Transverse colon (tissue), 4 donors: Measurements from ENCODE around the gene ADAMTS14.

Experiments
- EP300 ChIP-seq: sonication (generic); formaldehyde crosslinking; IDR thresholded peaks from one replicate; pipeline ENCODE4 v1.6.1; 2017; ENCODE audit warnings: antibody characterized with exemption, low read depth
- POLR2A ChIP-seq: fragments of 450-650 bp; IDR thresholded peaks from one replicate; pipeline ENCODE4 v1.6.1; 2016; ENCODE audit warnings: antibody characterized with exemption, mild to moderate bottlenecking, moderate library complexity
- POLR2AphosphoS5 ChIP-seq, 3 donors: sonication (generic); formaldehyde crosslinking; IDR thresholded peaks; one replicate each; pipeline ENCODE4 v1.6.1; 2016; ENCODE audit warnings: antibody characterized with exemption in 3 of 3
- TF ChIP-seq, protein P1 (sequence below), 5 experiments: fragments of 200-600 bp in 3 of 5; fragments of 450-650 bp in 2 of 5; sonication (generic) in 3 of 5; IDR thresholded peaks; 1 replicate in 2 of 5; 2 replicates in 3 of 5; pipeline ENCODE4 v1.5.1; 2016 to 2017; ENCODE audit warnings: antibody characterized with exemption in 5 of 5, inconsistent platforms in 3 of 5, mild to moderate bottlenecking in 2 of 5, moderate library complexity in 1 of 5

DNA sequence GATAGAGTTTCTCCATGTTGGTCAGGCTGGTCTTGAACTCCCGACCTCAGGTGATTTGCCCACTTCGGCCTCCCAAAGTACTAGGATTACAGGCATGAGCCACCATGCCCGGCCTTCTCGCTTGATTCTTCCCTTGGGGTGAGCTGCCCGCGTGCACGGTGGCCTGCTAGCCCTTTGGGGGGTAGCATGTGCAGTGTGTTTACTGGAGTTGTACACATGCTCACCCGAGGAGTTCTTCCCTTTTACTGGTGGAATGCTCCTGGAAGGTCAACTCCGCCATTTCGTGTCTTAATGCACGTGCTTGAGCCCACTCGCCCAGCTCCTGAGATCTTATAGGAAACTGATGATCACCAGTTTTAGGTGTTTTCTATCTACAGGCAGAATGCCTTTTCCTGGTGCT is 17.0 kb upstream of the ADAMTS14 start:
- TF ChIP-seq, protein P1, sequence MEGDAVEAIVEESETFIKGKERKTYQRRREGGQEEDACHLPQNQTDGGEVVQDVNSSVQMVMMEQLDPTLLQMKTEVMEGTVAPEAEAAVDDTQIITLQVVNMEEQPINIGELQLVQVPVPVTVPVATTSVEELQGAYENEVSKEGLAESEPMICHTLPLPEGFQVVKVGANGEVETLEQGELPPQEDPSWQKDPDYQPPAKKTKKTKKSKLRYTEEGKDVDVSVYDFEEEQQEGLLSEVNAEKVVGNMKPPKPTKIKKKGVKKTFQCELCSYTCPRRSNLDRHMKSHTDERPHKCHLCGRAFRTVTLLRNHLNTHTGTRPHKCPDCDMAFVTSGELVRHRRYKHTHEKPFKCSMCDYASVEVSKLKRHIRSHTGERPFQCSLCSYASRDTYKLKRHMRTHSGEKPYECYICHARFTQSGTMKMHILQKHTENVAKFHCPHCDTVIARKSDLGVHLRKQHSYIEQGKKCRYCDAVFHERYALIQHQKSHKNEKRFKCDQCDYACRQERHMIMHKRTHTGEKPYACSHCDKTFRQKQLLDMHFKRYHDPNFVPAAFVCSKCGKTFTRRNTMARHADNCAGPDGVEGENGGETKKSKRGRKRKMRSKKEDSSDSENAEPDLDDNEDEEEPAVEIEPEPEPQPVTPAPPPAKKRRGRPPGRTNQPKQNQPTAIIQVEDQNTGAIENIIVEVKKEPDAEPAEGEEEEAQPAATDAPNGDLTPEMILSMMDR (IDR thresholded peaks at IDR 0.05), result no peak
- no peak for TF ChIP-seq POLR2A
- no peak for TF ChIP-seq EP300
- no peak for TF ChIP-seq POLR2AphosphoS5 (IDR thresholded peaks at IDR 0.05)
